Esophagus (tissue), 2 donors: Measurements from ENCODE around the gene SPDYE18. TPM values are rescaled to one million over a fixed set of nuclear protein-coding genes. Genes with fewer than 3 reads are reported as not detected.
"Not testable (repeated sequence)": the region's sequence is repeated elsewhere in the genome, so short reads cannot be mapped to it uniquely, and the experiment has no call there.

Experiments
- H3K27ac ChIP-seq, 2 donors: one replicate each; pipeline ENCODE4 v1.5.1; 2013; ENCODE audit warnings: low read depth in 2 of 2, mild to moderate bottlenecking in 2 of 2, inconsistent platforms in 1 of 2, low read length in 1 of 2, moderate library complexity in 1 of 2
- H3K27me3 ChIP-seq, 2 donors: one replicate each; pipeline ENCODE4 v1.6.1; 2013; ENCODE audit warnings: low read length in 2 of 2, control low read depth in 1 of 2, mild to moderate bottlenecking in 1 of 2; ENCODE audit not compliant: insufficient read depth in 2 of 2, control insufficient read depth in 1 of 2
- H3K36me3 ChIP-seq, 2 donors: one replicate each; pipeline ENCODE4 v1.6.1; 2013; ENCODE audit warnings: low read length in 1 of 2; ENCODE audit not compliant: control insufficient read depth in 2 of 2, insufficient read depth in 2 of 2
- H3K4me1 ChIP-seq, 2 donors: one replicate each; pipeline ENCODE4 v1.6.1; 2013; ENCODE audit warnings: low read length in 1 of 2; ENCODE audit not compliant: control insufficient read depth in 2 of 2, insufficient read depth in 2 of 2
- H3K4me3 ChIP-seq, 2 donors: one replicate each; pipeline ENCODE4 v1.5.1; 2013; ENCODE audit warnings: low read length in 2 of 2, mild to moderate bottlenecking in 2 of 2, low read depth in 1 of 2, moderate library complexity in 1 of 2
- H3K9me3 ChIP-seq, 2 donors: one replicate each; pipeline ENCODE4 v1.6.1; 2013; ENCODE audit warnings: mild to moderate bottlenecking in 2 of 2, low read depth in 1 of 2, low read length in 1 of 2, moderate library complexity in 1 of 2; ENCODE audit not compliant: control insufficient read depth in 2 of 2, insufficient read depth in 1 of 2
- WGBS, 2 donors: extraction: QIAGEN DNeasy Blood & Tissue Kit; methylation state at CpG; one replicate each; pipeline ENCODE4 v1.1.7; 2013; 5-methylcytosine and 5-hydroxymethylcytosine counted together
- polyA plus RNA-seq, 2 donors: library from polyadenylated mRNA; stranded (reverse); fragments of 200-250 nt; gene quantifications; one replicate each; pipeline ENCODE4 v1.2.3, GENCODE V29; 2013
- donor health status: healthy with polysubstance abuse.
- donor health status: Bipolar disorder and iron deficiency.

Gene SPDYE18, protein sequence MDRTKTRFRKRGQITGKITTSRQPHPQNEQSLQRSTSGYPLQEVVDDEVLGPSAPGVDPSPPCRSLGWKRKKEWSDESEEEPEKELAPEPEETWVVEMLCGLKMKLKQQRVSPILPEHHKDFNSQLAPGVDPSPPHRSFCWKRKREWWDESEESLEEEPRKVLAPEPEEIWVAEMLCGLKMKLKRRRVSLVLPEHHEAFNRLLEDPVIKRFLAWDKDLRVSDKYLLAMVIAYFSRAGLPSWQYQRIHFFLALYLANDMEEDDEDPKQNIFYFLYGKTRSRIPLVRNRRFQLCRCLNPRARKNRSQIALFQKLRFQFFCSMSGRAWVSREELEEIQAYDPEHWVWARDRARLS
- polyA plus RNA-seq = under 1 TPM; 0.20 to 0.31 TPM

DNA sequence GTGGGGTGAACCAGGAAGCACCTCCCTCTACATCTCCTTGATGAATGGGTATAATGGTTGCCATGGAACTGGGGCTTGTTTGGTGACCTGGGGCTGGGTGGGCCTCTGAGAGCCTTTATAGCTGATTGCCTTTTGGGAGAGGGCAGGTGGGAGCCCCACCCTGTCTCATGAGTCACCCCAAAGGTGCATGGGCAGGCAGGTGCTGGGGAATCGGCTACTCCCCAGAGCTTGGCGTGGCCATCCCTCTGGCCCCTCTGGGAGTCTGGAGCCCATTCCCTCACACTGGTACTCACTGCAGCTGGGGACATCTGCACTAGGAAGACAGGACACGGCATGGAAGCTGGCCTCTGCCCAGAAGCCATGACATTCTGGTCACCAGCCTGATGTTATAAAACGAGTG, at the start of gene SPDYE18:
TSS of gene SPDYE18 (minus strand) at position 2 of the 400 bp plus-strand sequence. CDS start 2,046 bp downstream, outside the sequence.
- not testable (repeated sequence) for H3K27me3 ChIP-seq, H3K27ac ChIP-seq, H3K4me1 ChIP-seq, H3K9me3 ChIP-seq, H3K36me3 ChIP-seq, H3K4me3 ChIP-seq
- 72 to 85% methylated on average over 4 of the region's 4 CpGs for WGBS, 2 donors

DNA sequence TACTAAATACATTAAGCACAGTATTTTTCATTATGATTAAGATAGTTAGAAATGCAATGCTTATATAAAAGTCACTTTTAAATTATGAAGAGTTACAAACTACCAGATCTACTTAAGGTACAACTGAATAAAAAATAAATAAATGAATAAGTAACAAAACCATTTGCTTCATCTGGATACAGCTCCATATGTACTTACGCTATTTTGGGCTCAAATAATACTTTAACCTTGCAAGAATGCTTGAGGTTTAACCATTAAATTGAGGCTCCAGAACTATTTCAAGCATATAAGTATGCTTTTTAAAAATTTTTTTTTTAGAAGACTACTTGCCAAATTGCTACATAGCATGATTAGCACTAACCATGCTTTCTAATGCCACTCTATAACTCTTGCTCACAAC, 46.0 kb upstream of the SPDYE18 start:
- not testable (repeated sequence) for H3K4me3 ChIP-seq, H3K36me3 ChIP-seq, H3K9me3 ChIP-seq, H3K27ac ChIP-seq, H3K27me3 ChIP-seq, H3K4me1 ChIP-seq
- WGBS, 2 donors = 88 to 90% methylated on average over 1 of the region's 1 CpG

DNA sequence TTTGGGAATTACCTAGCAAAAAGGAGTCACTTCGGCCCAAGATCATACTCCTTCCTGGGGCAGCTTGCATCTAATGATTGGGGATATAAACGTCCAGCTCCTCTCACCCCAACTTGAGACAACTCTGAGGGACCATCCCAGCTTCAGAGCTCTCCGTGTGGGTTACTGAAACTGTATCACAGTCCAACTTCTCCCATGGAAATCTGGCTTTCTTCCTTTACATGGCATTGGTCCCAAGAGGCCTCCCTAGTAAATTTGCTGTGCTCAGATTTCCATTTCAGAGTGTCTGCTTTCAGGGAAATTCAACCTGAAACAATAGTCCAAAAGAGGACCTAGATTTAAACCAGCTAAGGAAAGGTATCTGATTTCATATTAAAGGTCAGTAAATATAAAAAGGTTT, 45.3 kb upstream of the SPDYE18 start:
- not testable (repeated sequence) for H3K9me3 ChIP-seq, H3K27ac ChIP-seq, H3K4me3 ChIP-seq, H3K27me3 ChIP-seq, H3K4me1 ChIP-seq, H3K36me3 ChIP-seq
- 27 to 31% methylated on average over 3 of the region's 3 CpGs for WGBS, 2 donors

DNA sequence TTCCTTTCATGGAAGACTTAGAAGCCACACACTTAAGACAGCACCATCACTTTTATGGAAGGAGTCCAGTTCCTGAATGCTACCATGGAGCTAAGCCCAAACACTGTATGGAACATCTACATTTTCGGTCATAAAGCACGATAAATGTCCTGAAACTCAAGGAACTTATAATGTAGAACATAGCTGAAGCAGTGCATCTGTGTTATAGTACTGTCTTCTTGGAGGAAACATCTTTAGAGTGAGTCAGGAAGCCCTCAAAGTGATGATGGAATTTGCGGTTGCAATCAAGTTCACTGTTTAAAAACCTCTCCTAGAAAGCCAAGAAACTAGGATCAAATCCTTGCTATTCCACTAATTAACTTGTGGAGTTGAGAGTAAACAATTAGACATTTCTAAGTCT, 43.5 kb upstream of the SPDYE18 start:
- WGBS, 2 donors = 82 to 87% methylated on average over 3 of the region's 3 CpGs
- H3K4me1 ChIP-seq, H3K27ac ChIP-seq, H3K36me3 ChIP-seq, H3K27me3 ChIP-seq, H3K9me3 ChIP-seq, H3K4me3 ChIP-seq: not testable (repeated sequence)

DNA sequence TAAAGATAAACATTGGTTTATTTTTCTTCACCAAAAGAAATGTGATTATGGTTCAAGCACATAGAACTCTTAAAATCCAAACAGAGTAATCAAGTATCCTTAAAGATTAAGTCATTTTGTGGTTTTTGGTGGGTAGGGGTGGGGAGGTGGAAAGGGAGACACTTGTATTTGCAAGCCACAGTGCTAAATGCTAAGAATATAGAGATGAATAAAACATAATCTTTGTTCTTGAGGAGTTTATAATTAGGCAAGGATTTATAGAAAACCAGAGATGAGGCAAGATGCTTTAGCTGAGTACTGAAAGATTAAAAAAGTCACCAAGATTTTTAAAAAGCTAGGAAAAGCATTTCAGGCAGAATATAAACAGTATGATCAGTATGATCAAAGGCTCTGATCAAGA, 40.3 kb upstream of the SPDYE18 start:
- not testable (repeated sequence) for H3K9me3 ChIP-seq, H3K4me3 ChIP-seq, H3K27ac ChIP-seq, H3K4me1 ChIP-seq, H3K27me3 ChIP-seq, H3K36me3 ChIP-seq

DNA sequence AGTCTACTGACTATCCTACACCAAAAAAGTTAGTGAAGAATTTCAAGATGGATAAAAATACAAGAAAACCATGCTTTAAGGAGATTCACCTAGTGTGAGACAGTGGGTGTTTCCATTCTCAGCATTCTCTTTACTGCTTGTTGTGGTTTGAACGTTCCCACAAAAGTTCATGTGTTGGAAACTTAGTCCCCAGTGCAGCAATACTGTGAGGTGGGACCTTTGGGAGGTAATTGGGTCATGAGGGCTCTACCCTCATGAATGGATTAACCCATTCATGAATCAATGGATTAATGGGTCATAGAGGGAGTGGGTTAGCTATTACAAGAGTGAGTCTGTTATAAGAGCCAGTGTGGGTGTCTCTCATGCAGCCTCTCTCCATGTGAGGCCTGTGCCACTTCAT, 38.8 kb upstream of the SPDYE18 start:
- WGBS, 2 donors = 77 to 85% methylated on average over 1 of the region's 1 CpG
- not testable (repeated sequence) for H3K4me3 ChIP-seq

DNA sequence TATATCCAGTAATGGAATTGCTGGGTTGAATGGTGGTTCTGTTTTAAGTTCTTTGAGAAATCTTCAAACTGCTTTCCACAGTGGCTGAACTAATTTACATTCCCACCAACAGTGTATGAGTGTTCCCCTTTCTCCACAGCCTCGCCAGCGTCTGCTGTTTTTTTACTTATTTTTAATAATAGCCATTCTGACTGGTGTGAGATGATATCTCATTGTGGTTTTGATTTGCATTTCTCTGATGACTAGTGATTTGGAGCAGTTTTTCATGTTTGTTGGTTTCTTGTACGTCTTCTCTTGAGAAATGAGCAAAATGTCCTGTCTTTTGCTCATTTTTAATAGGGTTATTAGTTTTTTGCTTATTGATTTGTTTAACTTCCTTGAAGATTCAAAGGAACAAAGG, 38.1 kb upstream of the SPDYE18 start:
- H3K36me3 ChIP-seq, H3K27me3 ChIP-seq, H3K27ac ChIP-seq, H3K4me3 ChIP-seq, H3K9me3 ChIP-seq, H3K4me1 ChIP-seq: not testable (repeated sequence)
- WGBS, 2 donors = 91 to 100% methylated on average over 3 of the region's 3 CpGs

More for the DNA sequence above, 38.8 kb upstream of the SPDYE18 start:
- not testable (repeated sequence) for H3K27ac ChIP-seq, H3K9me3 ChIP-seq, H3K4me1 ChIP-seq, H3K27me3 ChIP-seq, H3K36me3 ChIP-seq

DNA sequence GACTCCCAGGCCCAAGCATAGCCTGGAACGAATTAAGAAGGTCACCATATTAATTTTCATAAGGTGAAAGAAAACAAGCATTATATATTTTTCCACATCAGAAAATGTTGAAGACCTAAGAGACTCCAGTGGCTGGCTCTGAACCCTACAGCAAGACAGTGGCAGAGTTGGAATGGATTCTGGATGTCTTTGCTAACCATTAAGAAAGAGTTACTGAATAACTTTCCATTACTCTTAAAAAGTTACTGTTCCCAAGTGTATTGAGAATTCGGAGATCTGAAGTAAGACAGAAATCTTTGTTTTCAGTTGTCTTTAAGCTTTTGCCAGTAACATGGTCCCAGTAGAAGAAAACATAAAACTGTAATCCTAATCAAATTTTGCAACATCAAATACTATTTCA, 29.9 kb upstream of the SPDYE18 start:
- H3K27ac ChIP-seq, H3K9me3 ChIP-seq, H3K4me1 ChIP-seq, H3K27me3 ChIP-seq, H3K36me3 ChIP-seq, H3K4me3 ChIP-seq: not testable (repeated sequence)
- WGBS, 2 donors = 43 to 68% methylated on average over 2 of the region's 2 CpGs

DNA sequence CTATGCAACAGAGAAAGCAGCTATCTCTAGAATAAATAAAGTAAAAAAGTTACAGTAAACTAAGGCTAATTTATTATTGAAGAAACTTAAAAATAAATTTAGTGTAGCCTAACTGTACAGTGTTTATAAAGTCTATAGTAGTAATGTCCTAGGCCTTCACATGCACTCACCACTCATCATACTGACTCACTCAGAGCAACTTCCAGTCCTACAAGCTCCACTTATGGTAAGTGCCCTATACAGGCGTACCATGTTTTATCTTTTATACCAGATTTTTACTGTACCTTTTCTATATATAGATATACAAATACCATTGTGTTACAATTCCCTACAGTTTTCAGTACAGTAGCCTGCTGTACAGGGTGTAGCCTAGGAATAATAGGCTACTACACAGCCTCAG, 19.8 kb upstream of the SPDYE18 start:
- H3K36me3 ChIP-seq, H3K4me1 ChIP-seq, H3K9me3 ChIP-seq, H3K27ac ChIP-seq, H3K27me3 ChIP-seq, H3K4me3 ChIP-seq: not testable (repeated sequence)
- 93 to 100% methylated on average over 1 of the region's 1 CpG for WGBS, 2 donors

DNA sequence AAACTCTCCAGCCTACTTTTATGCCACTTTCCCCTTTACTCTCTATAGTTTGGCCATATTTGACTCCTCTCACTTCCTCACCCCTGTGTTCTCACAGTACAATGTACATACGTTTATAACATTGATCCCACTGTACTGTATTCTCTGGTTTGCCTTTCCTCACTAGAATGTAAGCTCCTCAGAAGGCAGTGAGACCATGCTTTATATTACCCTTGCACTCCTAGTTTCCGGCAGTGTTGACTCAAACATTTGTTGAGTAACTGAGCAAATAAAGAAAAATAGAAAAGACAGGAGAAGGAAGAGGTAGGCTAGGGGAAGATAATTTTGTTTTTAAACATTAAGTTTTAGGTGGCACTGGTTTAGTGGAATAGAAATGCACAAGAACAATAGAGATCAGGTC, 17.9 kb upstream of the SPDYE18 start:
- H3K27ac ChIP-seq, H3K9me3 ChIP-seq, H3K36me3 ChIP-seq, H3K27me3 ChIP-seq, H3K4me1 ChIP-seq, H3K4me3 ChIP-seq: not testable (repeated sequence)
- WGBS, 2 donors = 60 to 76% methylated on average over 1 to 2 of the region's 2 CpGs
